H1 (cell line): ENCODE data around the gene FMN2.

Experiments
- CHD2 ChIP-seq: IDR thresholded peaks from 2 replicates; pipeline ENCODE4 v1.6.1; 2012; ENCODE audit warnings: low read length, improper control_type of control experiment
- EZH2 ChIP-seq: fragments of 200-600 bp; sonication (generic); IDR thresholded peaks from 2 replicates; pipeline ENCODE4 v1.7.1; 2012; ENCODE audit warnings: low read depth, mild to moderate bottlenecking, moderate library complexity, low read length, inconsistent platforms; ENCODE audit not compliant: severe bottlenecking
- KDM5A ChIP-seq: fragments of 200-600 bp; IDR thresholded peaks from 2 replicates; pipeline ENCODE4 v1.7.1; 2012; ENCODE audit warnings: mild to moderate bottlenecking, low read length, inconsistent platforms, mixed read lengths
- POLR2A ChIP-seq, 2 experiments: IDR thresholded peaks; 1 replicate in 1 of 2; 2 replicates in 1 of 2; pipeline ENCODE4 v1.6.1; 2011; ENCODE audit warnings: low read depth in 2 of 2, low read length in 2 of 2, mild to moderate bottlenecking in 2 of 2; ENCODE audit errors: control extremely low read depth in 1 of 2
- RAD21 ChIP-seq, 2 experiments: IDR thresholded peaks in 1 of 2; conservative IDR thresholded peaks in 1 of 2; 2 replicates each; pipeline ENCODE4 v1.6.1; 2011; ENCODE audit warnings: low read depth in 2 of 2, low read length in 2 of 2, improper control_type of control experiment in 1 of 2, inconsistent platforms in 1 of 2, mild to moderate bottlenecking in 1 of 2, moderate library complexity in 1 of 2
- RFX5 ChIP-seq: IDR thresholded peaks from 2 replicates; pipeline ENCODE4 v1.6.1; 2011; ENCODE audit warnings: low read depth, low read length, improper control_type of control experiment, borderline replicate concordance
- TEAD4 ChIP-seq: IDR thresholded peaks from 2 replicates; pipeline ENCODE4 v1.6.1; 2012; ENCODE audit warnings: low read depth, low read length, inconsistent platforms, mixed read lengths
- TF ChIP-seq, protein P1 (sequence below), 3 experiments: IDR thresholded peaks; 1 replicate in 2 of 3; 2 replicates in 1 of 3; pipeline versions ENCODE4 v1.5.1 to v1.6.1; 2011; ENCODE audit warnings: low read length in 3 of 3, mild to moderate bottlenecking in 3 of 3, inconsistent platforms in 2 of 3, low read depth in 1 of 3, moderate library complexity in 1 of 3; ENCODE audit not compliant: insufficient read depth in 1 of 3; ENCODE audit errors: control extremely low read depth in 1 of 3
- TF ChIP-seq, protein P2 (sequence below): IDR thresholded peaks from 2 replicates; pipeline ENCODE4 v1.6.1; 2012; ENCODE audit warnings: inconsistent platforms

DNA sequence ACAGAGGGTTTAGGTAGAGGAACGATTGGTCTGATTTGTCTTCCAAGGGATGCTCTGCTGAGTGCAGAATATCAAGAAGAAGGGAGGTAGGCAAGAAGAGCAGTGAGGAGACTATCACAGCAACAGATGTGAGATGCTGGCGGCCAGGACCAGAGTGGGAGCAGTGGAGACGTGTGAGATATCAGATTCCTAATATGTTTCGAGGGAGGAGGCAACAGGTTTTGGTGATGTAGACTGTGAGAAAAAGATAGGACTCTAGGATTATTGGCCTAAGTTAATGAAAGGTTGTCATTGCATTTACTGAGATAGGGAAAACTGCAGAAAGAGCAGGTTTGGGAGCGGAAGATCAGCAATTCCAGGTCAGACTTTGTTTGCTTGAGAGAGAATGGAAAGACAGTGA, 182.9 kb downstream of the FMN2 start:
- no peak for TF ChIP-seq POLR2A (IDR thresholded peaks at IDR 0.05; ENCODE audit: control extremely low read depth in 1 of 2, low read depth in 2 of 2, low read length in 2 of 2)
- no peak for TF ChIP-seq CHD2
- TF ChIP-seq, protein P1, sequence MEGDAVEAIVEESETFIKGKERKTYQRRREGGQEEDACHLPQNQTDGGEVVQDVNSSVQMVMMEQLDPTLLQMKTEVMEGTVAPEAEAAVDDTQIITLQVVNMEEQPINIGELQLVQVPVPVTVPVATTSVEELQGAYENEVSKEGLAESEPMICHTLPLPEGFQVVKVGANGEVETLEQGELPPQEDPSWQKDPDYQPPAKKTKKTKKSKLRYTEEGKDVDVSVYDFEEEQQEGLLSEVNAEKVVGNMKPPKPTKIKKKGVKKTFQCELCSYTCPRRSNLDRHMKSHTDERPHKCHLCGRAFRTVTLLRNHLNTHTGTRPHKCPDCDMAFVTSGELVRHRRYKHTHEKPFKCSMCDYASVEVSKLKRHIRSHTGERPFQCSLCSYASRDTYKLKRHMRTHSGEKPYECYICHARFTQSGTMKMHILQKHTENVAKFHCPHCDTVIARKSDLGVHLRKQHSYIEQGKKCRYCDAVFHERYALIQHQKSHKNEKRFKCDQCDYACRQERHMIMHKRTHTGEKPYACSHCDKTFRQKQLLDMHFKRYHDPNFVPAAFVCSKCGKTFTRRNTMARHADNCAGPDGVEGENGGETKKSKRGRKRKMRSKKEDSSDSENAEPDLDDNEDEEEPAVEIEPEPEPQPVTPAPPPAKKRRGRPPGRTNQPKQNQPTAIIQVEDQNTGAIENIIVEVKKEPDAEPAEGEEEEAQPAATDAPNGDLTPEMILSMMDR (IDR thresholded peaks at IDR 0.05; ENCODE audit: control extremely low read depth in 1 of 3, insufficient read depth in 1 of 3, low read depth in 1 of 3, low read length in 3 of 3) = no peak
- TF ChIP-seq, protein P2, sequence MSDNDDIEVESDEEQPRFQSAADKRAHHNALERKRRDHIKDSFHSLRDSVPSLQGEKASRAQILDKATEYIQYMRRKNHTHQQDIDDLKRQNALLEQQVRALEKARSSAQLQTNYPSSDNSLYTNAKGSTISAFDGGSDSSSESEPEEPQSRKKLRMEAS = no peak
- no peak for TF ChIP-seq TEAD4
- no peak for TF ChIP-seq RAD21 (IDR thresholded peaks at IDR 0.05 in 1 of 2, conservative IDR thresholded peaks at IDR 0.05 in 1 of 2; ENCODE audit: low read depth in 2 of 2, low read length in 2 of 2)
- no peak for TF ChIP-seq RFX5
- TF ChIP-seq KDM5A = no peak
- no peak for TF ChIP-seq EZH2
